ENCODE measurements around the gene ALDH3B1.

ALDH3B1 gene

GRCh38 chr11:68053981-68054812 lies 44.1 kb downstream of the ALDH3B1 start:
- H3K4me1 ChIP-seq (ENCODE audit: low read length), result no peaks in the 10 kb centered on the region
- no peak overlapping the region for H2AFZ ChIP-seq (ENCODE audit: low read depth, low read length)
- TF ChIP-seq EZH2phosphoT487 (IDR thresholded peaks at IDR 0.05; ENCODE audit: low read depth) (no peak), CTCF (IDR thresholded peaks at IDR 0.05; ENCODE audit: low read depth, low read length) (no peak)
- peaks cover 50% of the 10 kb centered on the region for H3K36me3 ChIP-seq (replicated peaks; ENCODE audit: low read depth, low read length)
- H3K27ac ChIP-seq (ENCODE audit: low read length), result no peak overlapping the region
- H3K9ac ChIP-seq (ENCODE audit: low read length), result no peak overlapping the region
- no peak overlapping the region for H3K4me2 ChIP-seq (ENCODE audit: low read length)
- peaks cover 8% of the 10 kb centered on the region for H4K20me1 ChIP-seq (ENCODE audit: insufficient read depth, low read length)
- no peaks in the 10 kb centered on the region for H3K27me3 ChIP-seq (ENCODE audit: low read depth, low read length)
- no peak overlapping the region for H3K4me3 ChIP-seq (ENCODE audit: low read length)
- no peaks in the 10 kb centered on the region for H3K79me2 ChIP-seq (ENCODE audit: low read length)
- H3K9me3 ChIP-seq (ENCODE audit: insufficient read depth, low read length), result no peaks in the 10 kb centered on the region

DNA sequence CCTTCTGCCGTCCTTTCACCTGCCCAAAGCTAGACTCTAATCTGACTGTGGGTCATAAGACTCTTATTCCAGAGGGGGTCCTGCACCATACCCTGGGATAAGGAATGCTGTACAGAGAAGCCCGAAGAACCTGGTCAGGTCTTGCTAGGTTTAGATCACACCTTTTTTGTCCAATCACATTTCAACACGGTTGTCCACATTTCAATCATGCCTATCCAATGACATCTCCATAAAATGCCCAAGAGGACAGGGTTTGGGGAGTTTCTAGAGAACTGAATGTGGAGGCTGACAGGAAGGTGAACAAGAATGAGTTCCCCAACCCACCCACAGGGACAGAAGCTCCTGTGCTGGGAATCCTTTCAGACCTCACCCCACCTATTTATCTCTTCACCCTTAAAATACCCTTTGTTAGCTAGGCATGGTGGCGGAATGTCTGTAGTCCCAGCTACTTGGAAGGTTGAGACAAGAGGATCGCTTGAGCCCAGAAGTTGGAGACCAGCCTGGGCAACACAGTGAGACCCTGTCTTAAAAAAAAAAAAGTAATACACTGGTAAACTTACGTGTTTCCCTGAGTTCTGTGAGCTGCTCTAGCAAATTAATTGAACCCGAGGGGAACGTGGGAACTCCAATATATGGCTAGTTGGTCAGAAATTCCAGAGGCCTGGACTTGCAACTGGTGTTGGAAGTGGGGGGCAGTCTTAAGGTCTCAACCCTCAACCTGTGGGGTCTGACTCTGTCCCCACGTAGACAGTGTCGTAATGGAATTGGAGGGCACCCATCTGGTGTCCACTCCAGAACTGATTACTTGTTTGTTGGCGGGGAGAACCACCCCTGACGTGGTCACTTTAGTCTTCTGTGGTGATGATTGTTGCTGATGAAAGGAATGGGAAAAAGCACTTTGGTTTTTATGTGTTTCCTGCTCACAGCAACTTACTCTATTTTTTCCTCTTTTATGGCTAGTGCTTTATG lies 46.5 kb downstream of the ALDH3B1 start:
- Histone ChIP-seq H4K20me1 (ENCODE audit: insufficient read depth, low read length) (peaks cover 8% of the 10 kb centered on the region), H3K4me2 (ENCODE audit: low read length) (no peak overlapping the region), H3K9ac (ENCODE audit: low read length) (no peak overlapping the region), H3K27ac (ENCODE audit: low read length) (no peak overlapping the region), H2AFZ (ENCODE audit: low read depth, low read length) (no peak overlapping the region), H3K9me3 (ENCODE audit: insufficient read depth, low read length) (no peaks in the 10 kb centered on the region), H3K4me3 (ENCODE audit: low read length) (no peak overlapping the region), H3K4me1 (ENCODE audit: low read length) (no peaks in the 10 kb centered on the region), H3K36me3 (replicated peaks; ENCODE audit: low read depth, low read length) (peaks cover 43% of the 10 kb centered on the region), H3K79me2 (ENCODE audit: low read length) (no peaks in the 10 kb centered on the region), H3K27me3 (ENCODE audit: low read depth, low read length) (no peaks in the 10 kb centered on the region)
- TF ChIP-seq EZH2phosphoT487 (IDR thresholded peaks at IDR 0.05; ENCODE audit: low read depth), result no peak
- TF ChIP-seq CTCF (IDR thresholded peaks at IDR 0.05; ENCODE audit: low read depth, low read length), result no peak

- H3K4me3 ChIP-seq (ENCODE audit: low read length), result no peak overlapping the region
- H3K27me3 ChIP-seq (ENCODE audit: low read depth, low read length), result no peaks in the 10 kb centered on the region
- TF ChIP-seq CTCF (IDR thresholded peaks at IDR 0.05; ENCODE audit: low read depth, low read length) (no peak), EZH2phosphoT487 (IDR thresholded peaks at IDR 0.05; ENCODE audit: low read depth) (no peak)
- H3K36me3 ChIP-seq (replicated peaks; ENCODE audit: low read depth, low read length), result peaks cover 46% of the 10 kb centered on the region
- peaks cover 5% of the 10 kb centered on the region for H4K20me1 ChIP-seq (ENCODE audit: insufficient read depth, low read length)
- H3K79me2 ChIP-seq (ENCODE audit: low read length), result no peaks in the 10 kb centered on the region
- H2AFZ ChIP-seq (ENCODE audit: low read depth, low read length), result no peak overlapping the region
- H3K4me1 ChIP-seq (ENCODE audit: low read length), result no peaks in the 10 kb centered on the region
- no peak overlapping the region for H3K4me2 ChIP-seq (ENCODE audit: low read length)
- H3K27ac ChIP-seq (ENCODE audit: low read length), result no peak overlapping the region
- H3K9ac ChIP-seq (ENCODE audit: low read length), result no peak overlapping the region
- no peaks in the 10 kb centered on the region for H3K9me3 ChIP-seq (ENCODE audit: insufficient read depth, low read length)
These were observed 47.7 kb downstream of the ALDH3B1 start for GRCh38 chr11:68057807-68058206.

- H3K36me3 ChIP-seq (replicated peaks; ENCODE audit: low read depth, low read length), result peaks cover 57% of the 10 kb centered on the region
- H3K27ac ChIP-seq (ENCODE audit: low read length), result no peak overlapping the region
These were observed 51.4 kb downstream of the ALDH3B1 start for GRCh38 chr11:68061508-68061907.

More at GRCh38 chr11:68061508-68061907, 51.4 kb downstream of the ALDH3B1 start:
- H3K27me3 ChIP-seq (ENCODE audit: low read depth, low read length), result no peaks in the 10 kb centered on the region
- no peaks in the 10 kb centered on the region; the same call in 1 of the 2 replicates for H4K20me1 ChIP-seq (ENCODE audit: insufficient read depth, low read length)
- no peaks in the 10 kb centered on the region for H3K79me2 ChIP-seq (ENCODE audit: low read length)
- no peak overlapping the region for H3K4me2 ChIP-seq (ENCODE audit: low read length)
- H3K4me3 ChIP-seq (ENCODE audit: low read length), result no peak overlapping the region
- no peaks in the 10 kb centered on the region for H3K4me1 ChIP-seq (ENCODE audit: low read length)
- TF ChIP-seq CTCF (IDR thresholded peaks at IDR 0.05; ENCODE audit: low read depth, low read length) (no peak), EZH2phosphoT487 (IDR thresholded peaks at IDR 0.05; ENCODE audit: low read depth) (no peak)
- no peak overlapping the region for H2AFZ ChIP-seq (ENCODE audit: low read depth, low read length)
- no peaks in the 10 kb centered on the region for H3K9me3 ChIP-seq (ENCODE audit: insufficient read depth, low read length)
- H3K9ac ChIP-seq (ENCODE audit: low read length), result no peak overlapping the region
